A549 treated with Hydrocortisone at 1 μM for 4 hours (cell line): ENCODE data around the gene METTL1. TPM values are rescaled to one million over a fixed set of nuclear protein-coding genes. Genes with fewer than 3 reads are reported as not detected.

ENCODE experiments used
- total RNA-seq: library from RNA; stranded (reverse); fragments of 200-300 nt; extraction: Qiagen RNA extraction; gene quantifications from 5 replicates; pipeline ENCODE4 v1.2.3, GENCODE V29; 2022

Gene METTL1
- 45.7 to 51.1 TPM (median 49.3 TPM) in 5 replicates for total RNA-seq

DNA sequence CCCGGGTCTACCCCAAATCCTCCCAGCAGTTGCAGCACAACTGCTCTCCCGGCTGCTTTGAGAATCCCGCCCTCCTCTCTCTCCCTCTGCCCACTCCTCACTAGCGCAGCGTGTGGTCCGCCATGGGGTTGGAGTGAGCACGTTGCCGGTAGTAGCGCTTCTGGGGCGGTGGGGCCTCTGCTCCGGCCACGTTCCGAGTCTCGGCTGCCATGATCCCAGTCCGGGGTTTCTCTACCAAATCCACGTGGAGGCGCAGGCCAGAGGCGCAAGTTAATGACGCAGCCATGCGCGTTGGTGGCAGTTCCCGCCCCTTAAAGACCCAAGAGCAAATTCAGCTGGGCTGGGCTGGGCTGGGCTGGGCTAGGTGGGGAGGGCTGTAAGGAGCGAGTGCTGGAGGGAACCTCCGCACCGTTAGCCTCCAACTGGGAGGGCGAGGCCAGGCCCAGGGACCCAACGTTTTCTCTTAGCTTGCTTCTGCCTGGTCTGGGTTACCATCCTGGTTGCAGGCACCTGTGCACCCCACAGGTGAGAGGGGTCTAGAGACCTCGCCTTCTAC lies at the start of gene METTL1:
Gene METTL1, minus strand, starts transcription at position 233 of the 556 bp plus-strand sequence. Its CDS starts 22 bp downstream, at position 211.

DNA sequence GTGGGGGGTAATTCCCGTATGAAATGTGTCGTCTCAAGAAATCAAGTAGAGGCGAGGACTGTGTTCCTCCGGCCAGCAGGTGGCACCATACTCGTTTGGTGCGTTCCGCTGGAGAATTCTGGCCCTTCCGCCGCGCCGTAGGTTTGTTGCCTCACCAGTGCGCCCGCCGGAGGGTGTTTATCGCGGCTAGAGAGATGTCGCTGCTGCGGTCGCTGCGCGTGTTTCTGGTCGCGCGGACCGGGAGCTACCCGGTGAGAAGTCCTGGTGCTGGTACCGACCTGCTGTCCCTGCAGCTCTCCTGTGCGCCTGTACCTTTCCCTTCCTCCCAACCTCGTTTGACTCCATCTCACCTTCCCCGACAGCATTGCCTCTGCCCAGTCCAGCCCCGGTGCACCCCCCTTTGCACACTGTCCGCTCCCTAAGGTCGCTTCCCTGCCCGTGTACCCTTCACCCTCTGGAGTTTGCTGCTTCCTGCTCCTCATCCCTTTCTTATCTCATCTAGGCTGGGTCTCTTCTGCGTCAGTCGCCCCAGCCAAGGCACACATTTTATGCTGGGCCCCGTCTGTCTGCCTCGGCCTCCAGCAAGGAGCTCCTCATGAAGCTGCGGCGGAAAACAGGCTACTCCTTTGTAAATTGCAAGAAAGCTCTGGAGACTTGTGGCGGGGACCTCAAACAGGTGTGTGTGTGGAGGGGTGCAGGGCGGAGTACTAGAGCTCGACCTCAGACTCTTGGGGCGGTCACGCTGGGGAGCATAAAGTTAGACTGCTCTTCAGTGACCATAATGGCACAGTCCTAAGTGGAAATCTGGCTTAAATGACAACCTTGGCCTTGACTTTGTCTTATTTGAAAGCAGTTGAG lies 10.9 kb upstream of the METTL1 start, which contains the start of gene TSFM:
Gene TSFM, plus strand, starts transcription at position 180 of the 858 bp plus-strand sequence. Its CDS starts 15 bp downstream, at position 195.

DNA sequence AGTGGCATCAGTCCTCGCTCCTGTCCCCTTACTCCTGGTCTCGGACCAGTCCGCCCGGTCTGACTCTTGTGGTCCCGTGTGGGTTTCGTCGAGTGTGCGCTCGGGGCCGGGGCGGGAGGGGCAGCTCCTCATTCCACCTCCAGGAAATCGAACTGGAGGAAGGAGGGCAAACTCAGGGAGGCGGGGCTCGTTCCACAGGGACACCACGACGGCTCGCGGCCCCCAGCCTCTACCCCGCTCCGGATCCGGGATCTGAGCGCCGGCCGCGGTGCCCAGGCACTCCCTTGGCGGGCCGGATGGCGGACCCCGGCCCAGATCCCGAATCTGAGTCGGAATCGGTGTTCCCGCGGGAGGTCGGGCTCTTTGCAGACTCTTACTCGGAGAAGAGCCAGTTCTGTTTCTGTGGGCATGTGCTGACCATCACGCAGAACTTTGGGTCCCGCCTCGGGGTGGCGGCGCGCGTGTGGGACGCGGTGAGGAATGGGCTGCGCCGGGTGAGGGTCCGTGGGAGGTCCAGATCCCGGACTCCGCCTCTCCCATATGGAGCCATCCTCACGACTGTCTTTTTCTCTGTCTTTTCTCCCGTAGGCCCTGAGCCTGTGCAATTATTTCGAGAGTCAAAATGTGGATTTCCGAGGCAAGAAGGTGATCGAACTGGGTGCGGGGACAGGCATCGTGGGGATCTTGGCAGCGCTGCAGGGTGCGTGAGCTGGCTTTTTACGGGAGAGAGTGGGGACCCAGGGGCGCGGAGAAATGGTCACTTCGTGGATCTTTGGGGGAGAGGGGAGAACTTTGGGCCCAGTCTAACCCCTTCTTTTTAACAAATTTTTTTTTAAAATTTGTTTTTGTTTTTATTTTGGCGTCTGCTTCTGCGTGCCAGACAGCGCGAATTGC lies 771 bp upstream of the METTL1 start, which contains the start of gene EEF1AKMT3:
Gene EEF1AKMT3, plus strand, starts transcription at position 186 of the 894 bp plus-strand sequence. Its CDS starts 111 bp downstream, at position 297.

DNA sequence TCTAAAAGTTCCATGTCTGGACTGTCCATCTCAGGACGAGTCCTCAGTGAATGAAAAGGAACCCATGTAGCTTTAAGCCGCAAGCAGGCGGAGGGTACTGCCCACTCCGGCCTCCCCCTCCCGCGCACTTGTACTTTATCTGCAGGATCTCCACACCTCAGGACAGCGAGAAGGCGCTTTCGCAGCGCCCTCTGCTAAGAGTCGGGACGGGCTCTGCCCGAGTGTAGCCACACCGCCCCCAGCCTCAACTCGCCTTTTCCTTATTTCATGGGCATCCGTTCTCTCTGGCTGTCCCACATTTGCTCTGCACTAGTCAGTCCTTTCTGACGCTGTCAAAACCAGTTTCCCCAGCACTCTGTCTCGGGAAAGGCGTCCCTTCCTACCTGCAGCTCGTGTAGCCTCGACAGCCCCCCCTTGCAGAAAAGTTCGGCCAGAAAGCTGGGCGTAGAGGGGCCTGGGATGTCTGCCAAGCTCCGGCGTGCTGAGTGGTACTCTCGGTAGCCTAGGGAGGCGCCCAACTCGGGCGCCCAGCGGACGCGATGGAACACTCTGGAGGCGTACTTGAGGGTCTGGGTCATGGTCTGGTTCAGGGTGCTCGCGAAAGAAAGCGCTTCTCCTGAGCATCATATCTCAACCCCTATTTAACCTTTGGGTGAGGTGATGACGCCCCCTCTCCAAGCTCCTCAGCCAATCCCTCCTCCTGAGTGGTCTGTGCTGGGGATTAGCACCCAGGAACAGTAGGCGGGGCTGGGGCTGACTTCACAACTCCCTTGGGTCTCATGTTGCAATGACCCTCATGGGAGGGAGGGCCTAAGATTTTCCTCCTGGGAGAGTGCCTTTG lies 5.2 kb downstream of the METTL1 start, which contains the start of gene CYP27B1:
Gene CYP27B1, minus strand, starts transcription at position 615 of the 841 bp plus-strand sequence. Its CDS starts 37 bp downstream, at position 578.

DNA sequence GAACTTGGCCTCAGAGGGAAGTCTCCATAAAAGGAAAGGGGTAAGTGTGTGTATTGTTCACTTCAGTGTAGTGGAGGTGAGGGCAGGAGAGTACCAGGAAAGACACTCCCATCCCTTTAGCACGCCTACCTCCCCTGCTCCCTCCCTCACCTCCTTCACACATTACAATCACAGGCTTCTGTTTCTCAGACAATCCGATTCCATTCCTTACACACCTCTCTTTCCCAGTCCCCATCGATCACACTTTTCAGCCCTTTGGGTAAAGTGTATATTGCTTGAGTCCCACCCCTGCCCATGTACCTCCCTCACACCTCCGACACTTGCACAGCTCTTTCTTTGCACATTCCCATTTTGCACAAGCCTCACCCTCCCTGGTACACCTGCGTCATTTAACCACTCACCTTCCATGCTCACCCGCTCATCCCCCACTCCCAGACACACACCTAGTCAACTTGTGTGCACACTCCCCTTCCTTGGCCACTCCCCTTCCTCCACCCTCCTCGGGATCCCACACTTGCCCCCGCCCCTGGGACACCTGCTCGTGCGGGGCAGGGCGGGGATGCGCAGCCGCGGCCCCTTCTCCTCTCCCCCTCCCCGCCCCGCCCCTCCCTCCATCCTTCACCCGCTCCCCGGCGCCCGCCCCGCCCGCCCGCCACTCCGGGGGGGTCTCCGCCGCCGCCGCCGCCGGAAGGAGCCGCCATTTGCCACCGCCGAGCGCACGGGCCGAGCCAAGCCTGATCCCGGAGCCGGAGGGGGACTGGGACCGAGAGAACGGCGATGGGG lies 17.3 kb downstream of the METTL1 start, which contains the start of gene MARCHF9:
Gene MARCHF9, plus strand, starts transcription at position 693 of the 783 bp plus-strand sequence. CDS start 426 bp downstream, outside the sequence.

DNA sequence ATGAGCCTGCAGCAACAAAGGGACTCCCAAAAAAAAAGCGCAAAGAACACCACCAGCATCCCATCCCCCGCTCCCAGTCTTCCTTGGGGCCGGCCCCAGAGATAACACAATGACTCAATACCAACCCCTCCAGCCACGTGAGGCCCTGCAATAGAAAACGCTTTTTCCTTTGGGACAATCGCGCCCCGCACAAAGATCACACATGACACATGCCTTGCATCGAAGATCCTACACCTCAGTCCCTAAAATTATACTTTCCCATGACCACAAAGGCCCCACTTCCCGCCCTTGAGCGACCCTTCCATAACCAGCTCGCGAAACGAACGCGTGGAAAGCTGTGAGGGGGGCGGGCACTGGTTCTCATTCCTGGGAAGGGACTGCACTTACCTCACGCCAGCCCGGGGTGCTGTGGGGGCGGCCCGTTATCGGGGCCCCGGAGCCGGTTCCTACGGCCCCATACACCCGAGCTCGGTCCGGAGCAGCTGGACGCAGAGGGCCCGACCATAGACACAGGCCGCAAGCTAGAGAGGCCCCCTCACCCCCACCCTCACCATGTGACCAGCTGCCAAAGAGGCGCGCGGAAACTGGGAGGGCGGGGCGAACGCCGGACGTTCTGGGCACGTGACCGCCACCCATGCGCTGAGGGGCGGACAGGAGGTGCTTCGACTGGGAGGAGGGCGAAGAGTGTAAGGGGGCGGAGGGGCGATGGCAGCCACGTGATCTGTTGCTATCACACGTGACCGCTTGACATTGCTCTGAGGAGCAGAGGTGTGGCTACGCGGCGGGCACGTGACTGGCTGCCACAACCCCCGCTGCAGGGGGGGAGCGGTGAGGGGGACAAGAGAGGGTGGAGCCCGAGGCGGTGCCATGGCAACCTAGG lies 19.9 kb downstream of the METTL1 start, which contains the start of gene CDK4:
Gene CDK4, minus strand, starts transcription at position 523 of the 880 bp plus-strand sequence. CDS start 593 bp downstream, outside the sequence.

DNA sequence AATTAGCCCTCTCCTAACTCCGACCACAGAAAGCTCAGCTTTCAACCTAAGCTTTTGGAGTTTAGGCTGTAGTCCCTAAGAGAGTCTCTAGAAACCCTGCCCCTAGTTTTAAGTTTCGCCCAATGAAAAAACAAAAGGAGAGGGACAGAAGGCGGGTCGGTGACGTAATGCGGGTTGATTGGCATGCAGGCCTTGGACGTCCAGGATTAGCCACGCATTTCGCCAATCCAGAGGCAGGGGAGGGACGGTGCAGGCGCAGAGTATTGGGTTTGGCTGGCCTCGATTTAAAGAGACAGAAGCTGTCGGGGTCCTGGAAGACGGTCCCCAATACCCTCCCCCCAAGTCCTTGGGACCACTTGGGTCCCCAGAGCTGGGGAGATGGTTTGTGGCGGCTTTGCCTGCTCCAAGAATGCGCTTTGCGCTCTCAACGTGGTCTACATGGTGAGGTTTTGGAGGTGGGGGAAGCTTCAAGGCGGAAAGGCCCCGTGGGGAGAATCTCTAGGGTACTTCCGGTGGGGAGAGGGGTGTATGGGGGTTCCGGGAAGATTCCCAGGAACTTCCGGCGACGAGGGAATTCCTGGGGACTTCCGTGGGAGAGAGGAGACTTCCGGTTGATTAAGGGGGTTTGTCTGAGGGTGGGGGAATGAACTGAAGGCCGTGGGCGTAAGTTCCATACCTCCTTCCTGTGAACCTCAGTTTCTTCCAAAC lies 27.0 kb downstream of the METTL1 start, which contains the start of gene TSPAN31:
Gene TSPAN31, plus strand, starts transcription at position 263 of the 708 bp plus-strand sequence. Its CDS starts 116 bp downstream, at position 379.

DNA sequence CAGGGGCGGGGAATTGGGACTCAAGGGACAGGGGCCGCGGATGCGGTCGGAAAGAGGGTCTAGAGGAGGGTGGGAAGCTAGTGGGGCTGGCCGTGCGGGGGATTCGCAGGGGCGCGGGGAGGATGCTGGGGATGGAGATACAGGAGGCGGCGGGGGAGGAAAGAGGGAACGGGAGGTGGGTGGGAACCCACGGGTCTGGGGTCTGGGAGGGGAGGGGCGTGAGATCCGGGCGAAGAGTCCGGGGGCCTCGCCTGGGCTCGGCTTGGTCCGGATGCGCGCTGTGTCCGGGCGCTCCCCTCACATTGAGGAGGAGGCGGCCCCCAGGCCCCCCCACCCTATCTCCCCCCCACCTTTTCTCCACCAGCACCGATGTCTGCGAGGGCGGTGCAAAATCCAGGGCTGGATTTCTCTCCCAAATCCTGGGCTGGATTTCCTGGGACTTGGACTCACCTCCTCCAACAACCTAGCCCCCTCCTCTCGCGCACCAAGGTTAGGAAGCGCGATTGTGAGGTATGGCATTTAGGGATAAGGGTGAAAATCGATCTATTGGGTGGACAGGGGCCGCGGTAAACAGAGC lies 33.2 kb downstream of the METTL1 start, which contains the start of gene AGAP2:
Gene AGAP2, minus strand, starts transcription at position 82 of the 577 bp plus-strand sequence. CDS start 496 bp downstream, outside the sequence.

Other genes starting within 250 kb of the METTL1 start
- 20.1 to 28.9 TPM (median 27.2 TPM) in 5 replicates for gene MBD6, start 249.3 kb downstream of the METTL1 start, total RNA-seq
- gene DCTN2, start 224.9 kb downstream of the METTL1 start, total RNA-seq, result 115 to 190 TPM (median 121 TPM) in 5 replicates
- gene KIF5A, start 222.1 kb downstream of the METTL1 start, total RNA-seq, result 0.17 to 0.23 TPM (median 0.18 TPM) in 5 replicates
- 38.4 to 53.3 TPM (median 39.1 TPM) in 5 replicates for gene PIP4K2C, start 180.9 kb downstream of the METTL1 start, total RNA-seq
- gene DTX3, start 167.3 kb downstream of the METTL1 start, total RNA-seq, result 16.2 to 18.9 TPM (median 18.6 TPM) in 5 replicates
- gene ARHGEF25, start 160.7 kb downstream of the METTL1 start, total RNA-seq, result 4.2 to 6.7 TPM (median 5.7 TPM) in 5 replicates
- gene B4GALNT1, start 138.9 kb downstream of the METTL1 start, total RNA-seq, result 38.5 to 45.9 TPM (median 42.8 TPM) in 5 replicates
- 110 to 134 TPM (median 114 TPM) in 5 replicates for gene OS9, start 78.0 kb downstream of the METTL1 start, total RNA-seq
- gene AGAP2, start 33.4 kb downstream of the METTL1 start, total RNA-seq, result 0.09 to 0.23 TPM (median 0.12 TPM) in 5 replicates
- 15.6 to 23.5 TPM (median 17.6 TPM) in 5 replicates for gene TSPAN31, start 27.1 kb downstream of the METTL1 start, total RNA-seq
- 235 to 292 TPM (median 248 TPM) in 5 replicates for gene CDK4, start 19.8 kb downstream of the METTL1 start, total RNA-seq
- gene MARCHF9, start 17.0 kb downstream of the METTL1 start, total RNA-seq, result 6.4 to 8.5 TPM (median 8.3 TPM) in 5 replicates
- 2.0 to 3.3 TPM (median 2.2 TPM) in 5 replicates for gene CYP27B1, start 5.0 kb downstream of the METTL1 start, total RNA-seq
- gene EEF1AKMT3, start 509 bp upstream of the METTL1 start, total RNA-seq, result 4.0 to 6.5 TPM (median 5.0 TPM) in 5 replicates
- gene TSFM, start 10.7 kb upstream of the METTL1 start, total RNA-seq, result 63.4 to 77.1 TPM (median 70.8 TPM) in 5 replicates
- gene AVIL, start 46.6 kb upstream of the METTL1 start, total RNA-seq, result 0.21 to 1.0 TPM (median 0.44 TPM) in 5 replicates
- 41.9 to 54.2 TPM (median 48.0 TPM) in 5 replicates for gene CTDSP2, start 74.6 kb upstream of the METTL1 start, total RNA-seq
- 5.1 to 5.4 TPM (median 5.3 TPM) in 5 replicates for gene ATP23, start 169.5 kb upstream of the METTL1 start, total RNA-seq